GM21576 (cell line): ENCODE measurements around the gene PRDM2.

Source experiments
- ATAC-seq: cut with Tn5 transposase; IDR thresholded peaks from one replicate; pipeline ENCODE4 v1.9.1; 2021; ENCODE audit warnings: mild to moderate bottlenecking, moderate library complexity; ENCODE audit not compliant: unreplicated experiment

The PRDM2 gene

GRCh38 chr1:13829152-13829769, 129.3 kb downstream of the PRDM2 start:
- ATAC-seq: no peak

GRCh38 chr1:13830170-13830569, 130.2 kb downstream of the PRDM2 start:
- ATAC-seq: no peak

- no peak for ATAC-seq
These were observed 130.8 kb downstream of the PRDM2 start for GRCh38 chr1:13830616-13831280.

- no peak for ATAC-seq
These were observed 132.1 kb downstream of the PRDM2 start for GRCh38 chr1:13832100-13832499.

GRCh38 chr1:13832536-13832935, 132.5 kb downstream of the PRDM2 start:
- no peak for ATAC-seq

- ATAC-seq: no peak
These were observed 136.1 kb downstream of the PRDM2 start for GRCh38 chr1:13836136-13836535.

- no peak for ATAC-seq
These were observed 136.6 kb downstream of the PRDM2 start for GRCh38 chr1:13836631-13837030.

- no peak for ATAC-seq
These were observed 138.2 kb downstream of the PRDM2 start for GRCh38 chr1:13838236-13838635.

- no peak for ATAC-seq
These were observed 142.5 kb downstream of the PRDM2 start for GRCh38 chr1:13842497-13842896.

GRCh38 chr1:13851726-13852125, 151.7 kb downstream of the PRDM2 start:
- no peak for ATAC-seq

- no peak for ATAC-seq
These were observed 155.6 kb downstream of the PRDM2 start for GRCh38 chr1:13855554-13855953.

GRCh38 chr1:13860031-13860430, 160.0 kb downstream of the PRDM2 start:
- no peak for ATAC-seq

- no peak for ATAC-seq
These were observed 164.8 kb downstream of the PRDM2 start for GRCh38 chr1:13864760-13865159.

- ATAC-seq: no peak
These were observed 165.9 kb downstream of the PRDM2 start for GRCh38 chr1:13865851-13866250.

- ATAC-seq: no peak
These were observed 167.6 kb downstream of the PRDM2 start for GRCh38 chr1:13867603-13868002.

- ATAC-seq: no peak
These were observed 169.3 kb downstream of the PRDM2 start for GRCh38 chr1:13869172-13869797.

- no peak for ATAC-seq
These were observed 171.4 kb downstream of the PRDM2 start for GRCh38 chr1:13871413-13871812.

GRCh38 chr1:13871886-13872285, 171.9 kb downstream of the PRDM2 start:
- no peak for ATAC-seq

- ATAC-seq: no peak
These were observed 173.0 kb downstream of the PRDM2 start for GRCh38 chr1:13873032-13873431.
